Stimulated activated CD8-positive, alpha-beta memory T cell treated with anti-CD3 and anti-CD28 coated beads, Interleukin-12 subunit alpha, Interleukin-12 subunit beta, amount 100 ng/mL, for 4 hours (primary cell): ENCODE measurements around the gene MTHFS.
"Not testable (repeated sequence)": the region's sequence is repeated elsewhere in the genome, so short reads cannot be mapped to it uniquely, and the experiment has no call there.

Source experiments
- DNase-seq: peaks from one replicate; pipeline ENCODE4 v3.0.0-alpha.2; 2020; ENCODE audit warnings: low read depth

Gene MTHFS

DNA sequence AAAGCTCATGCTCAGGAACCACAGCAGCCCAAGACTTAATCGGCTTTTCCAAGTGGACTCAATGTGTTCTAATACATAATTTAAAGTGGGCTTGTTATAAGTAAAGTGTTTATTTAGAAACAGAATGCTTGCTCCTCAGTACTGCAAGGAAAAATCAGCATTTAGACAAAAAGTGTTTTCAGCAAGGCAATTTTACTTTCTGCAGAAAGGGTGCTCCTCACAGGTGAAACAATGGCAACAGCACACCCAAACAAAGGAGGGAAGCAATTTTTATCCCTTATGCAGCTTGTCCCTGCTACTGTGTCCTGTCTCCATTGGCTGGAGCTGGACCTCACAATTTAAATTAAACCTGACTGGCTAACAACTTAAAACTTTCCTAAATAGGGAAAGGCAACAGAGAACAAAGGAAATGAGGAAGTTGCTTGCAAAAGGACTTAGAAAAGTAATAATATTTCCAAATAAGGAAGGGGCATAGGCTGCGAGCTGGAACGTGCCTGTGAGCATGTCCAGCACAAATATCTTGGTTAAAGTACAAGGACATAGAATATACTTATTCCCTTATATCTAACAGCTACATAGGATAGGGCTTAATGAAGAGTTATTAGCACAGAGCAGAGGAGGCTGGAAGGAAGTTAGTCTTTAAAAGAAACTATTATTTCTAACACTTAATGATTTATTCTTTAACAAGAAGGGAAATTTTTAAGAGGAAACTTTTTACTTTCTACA is 19.1 kb upstream of the MTHFS start:
- not testable (repeated sequence) for DNase-seq

DNA sequence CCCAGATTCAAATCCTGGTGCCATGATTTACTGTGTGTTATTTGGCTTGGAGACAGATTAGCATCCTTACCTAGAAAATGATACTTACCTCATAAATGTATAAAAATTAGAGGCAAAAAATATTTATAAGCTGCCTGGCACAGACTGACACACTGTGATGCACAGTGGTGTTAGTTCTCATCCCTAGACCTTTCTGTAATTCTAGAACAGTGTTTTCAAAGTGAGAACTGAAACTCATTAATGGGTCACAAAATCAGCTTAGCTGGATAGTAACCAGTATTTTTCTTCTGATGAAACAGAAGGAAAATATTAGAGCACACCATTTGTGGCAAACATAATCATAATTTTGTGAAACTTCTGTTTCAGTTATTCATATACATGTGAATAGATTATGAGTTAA is 17.9 kb upstream of the MTHFS start:
- no peak for DNase-seq

DNA sequence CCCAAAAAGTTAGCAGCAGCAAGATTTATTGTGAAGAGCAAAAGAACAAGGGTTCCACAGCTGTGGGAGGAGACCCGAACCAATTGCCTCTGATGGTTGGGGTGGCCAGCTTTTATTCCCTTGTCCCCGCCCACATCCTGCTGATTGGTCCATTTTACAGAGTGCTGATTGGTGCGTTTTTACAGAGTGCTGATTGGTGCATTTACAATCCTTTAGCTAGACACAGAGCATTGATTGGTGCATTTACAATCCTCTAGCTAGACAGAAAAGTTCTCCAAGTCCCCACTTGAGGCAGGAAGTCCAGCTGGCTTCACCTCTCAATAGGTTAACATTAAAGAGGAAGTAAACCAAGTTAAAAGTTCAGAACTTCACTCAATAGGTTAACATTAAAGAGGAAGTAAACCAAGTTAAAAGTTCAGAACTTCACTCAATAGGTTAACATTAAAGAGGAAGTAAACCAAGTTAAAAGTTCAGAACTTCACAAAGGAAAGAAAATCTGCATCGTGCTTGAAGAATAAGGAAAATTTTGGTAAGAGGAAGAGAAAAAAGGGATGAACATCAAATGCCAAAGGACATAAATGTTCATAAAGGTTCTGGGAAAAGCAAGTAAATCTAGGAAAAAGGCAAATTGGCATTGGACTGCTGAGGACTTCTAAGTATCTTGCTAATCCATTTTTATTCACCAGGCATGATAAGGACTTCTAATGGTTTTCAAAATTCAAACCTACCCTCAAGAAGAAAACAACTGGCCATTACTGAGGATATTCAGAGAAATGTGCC is 12.9 kb upstream of the MTHFS start:
- DNase-seq: not testable (repeated sequence)

DNA sequence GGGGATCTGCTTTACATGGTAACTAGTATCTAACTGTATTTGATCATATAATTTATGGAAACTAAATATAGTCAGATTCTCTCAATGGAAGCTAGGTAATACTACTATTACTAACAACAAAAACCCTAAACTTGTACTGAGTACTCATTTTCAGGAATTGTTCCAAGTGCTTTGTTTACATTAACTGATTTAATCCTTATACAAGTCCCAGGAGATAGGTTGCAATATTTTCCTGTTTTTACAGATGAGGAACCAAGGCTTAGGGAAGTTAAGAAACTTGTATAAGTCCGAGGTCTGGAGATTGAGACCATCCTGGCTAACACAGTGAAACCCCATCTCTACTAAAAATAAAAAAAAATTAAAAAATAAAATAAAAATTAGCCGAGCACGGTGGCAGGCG is 7.5 kb upstream of the MTHFS start:
- no peak for DNase-seq

DNA sequence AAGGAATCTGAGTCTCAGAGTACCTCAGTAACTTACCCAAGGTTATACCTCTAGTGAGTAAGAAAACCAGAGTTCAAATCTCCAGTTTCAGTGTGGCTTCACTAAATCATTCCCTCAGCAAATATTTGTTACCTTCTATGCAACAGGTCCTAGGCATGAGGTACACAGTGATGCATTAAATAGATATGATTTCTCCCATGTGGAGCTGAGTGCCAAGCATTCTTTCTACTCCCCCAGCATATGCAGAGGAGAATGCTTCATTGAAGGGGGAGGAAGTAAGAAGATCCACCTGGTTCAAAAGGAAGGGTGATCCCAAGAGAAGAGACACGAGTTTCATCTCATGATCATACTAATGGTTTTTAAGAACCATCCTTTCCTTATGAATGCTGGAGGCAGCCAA is 6.8 kb upstream of the MTHFS start:
- no peak for DNase-seq

DNA sequence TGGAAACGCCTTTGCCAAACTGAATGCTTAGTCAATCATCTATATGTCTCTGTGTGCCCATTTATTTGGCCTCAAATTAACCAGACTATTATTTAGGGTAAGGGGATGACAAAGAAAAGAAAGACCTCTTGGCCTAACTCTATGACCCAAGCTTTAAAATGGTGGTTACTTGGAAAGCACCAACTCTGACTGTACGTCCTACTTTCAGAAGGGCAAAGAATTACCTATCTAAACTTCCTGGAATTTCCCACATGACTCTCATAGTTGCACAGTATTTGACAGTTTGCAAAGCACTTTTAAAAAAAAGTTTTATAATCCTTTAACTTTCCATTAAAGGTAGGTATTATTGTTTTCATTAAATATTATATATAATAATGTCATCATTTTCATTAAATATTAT is 6.3 kb upstream of the MTHFS start:
- no peak for DNase-seq

DNA sequence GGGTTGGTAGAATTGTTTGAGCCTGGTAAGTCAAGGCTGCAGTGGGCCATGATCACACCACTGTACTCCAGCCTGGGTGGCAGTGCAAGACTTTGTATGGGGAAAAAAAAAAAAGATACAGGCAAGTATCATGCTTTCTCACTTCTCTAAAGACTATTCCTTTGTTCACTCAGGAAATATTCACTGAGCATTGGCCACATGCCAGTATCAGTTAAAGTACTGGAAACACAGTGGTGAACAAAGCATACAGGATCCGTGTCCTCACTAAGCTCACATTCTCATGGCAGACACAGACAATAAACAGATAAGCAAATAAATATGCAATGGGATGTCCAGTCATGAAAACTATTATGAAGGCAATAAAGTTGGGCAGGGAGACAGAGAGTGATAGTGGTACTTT is 5.1 kb upstream of the MTHFS start:
- DNase-seq: no peak

DNA sequence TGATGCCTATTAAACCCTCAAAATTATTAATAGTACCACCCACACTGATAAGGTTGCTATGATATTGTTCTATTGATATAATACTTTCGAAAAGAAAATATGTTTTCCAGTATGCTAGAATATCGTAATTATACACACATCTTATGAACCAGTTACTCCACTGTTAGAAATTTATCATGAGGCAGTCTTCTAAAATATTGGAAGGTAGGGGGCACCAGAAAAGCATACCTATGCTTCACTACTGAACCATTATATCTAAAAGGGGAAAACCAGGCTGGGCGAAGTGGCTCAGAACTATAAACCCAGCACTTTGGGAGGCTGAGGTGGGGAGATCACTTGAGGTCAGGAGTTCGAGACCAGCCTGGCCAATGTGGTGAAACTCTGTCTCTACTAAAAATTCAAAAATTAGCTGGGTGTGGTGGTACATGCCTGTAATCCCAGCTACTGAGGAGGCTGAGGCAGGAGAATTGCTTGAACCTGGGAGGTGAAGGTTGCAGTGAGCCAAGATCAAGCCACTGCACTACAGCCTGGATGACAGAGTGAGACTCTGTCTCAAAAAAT is 4.1 kb upstream of the MTHFS start:
- DNase-seq: not testable (repeated sequence)

DNA sequence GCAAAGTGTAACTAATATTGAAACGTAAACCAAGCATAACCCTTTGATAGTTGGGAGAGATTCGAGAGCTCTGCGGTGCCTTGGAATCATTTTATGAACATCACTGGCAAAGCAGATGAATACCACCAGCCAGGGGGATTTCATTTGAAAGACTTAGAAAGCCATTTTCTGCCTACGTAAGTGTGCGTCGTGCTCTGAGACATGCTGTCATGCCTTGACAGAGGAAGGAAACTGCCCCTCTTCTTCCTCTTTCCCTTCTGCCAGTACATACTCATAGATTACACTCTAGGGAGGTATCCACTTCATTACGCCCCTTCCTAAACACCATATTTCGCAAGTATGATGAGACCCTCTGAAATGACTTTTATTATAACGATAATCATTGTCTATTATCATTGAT is 3.3 kb upstream of the MTHFS start:
- DNase-seq: no peak

DNA sequence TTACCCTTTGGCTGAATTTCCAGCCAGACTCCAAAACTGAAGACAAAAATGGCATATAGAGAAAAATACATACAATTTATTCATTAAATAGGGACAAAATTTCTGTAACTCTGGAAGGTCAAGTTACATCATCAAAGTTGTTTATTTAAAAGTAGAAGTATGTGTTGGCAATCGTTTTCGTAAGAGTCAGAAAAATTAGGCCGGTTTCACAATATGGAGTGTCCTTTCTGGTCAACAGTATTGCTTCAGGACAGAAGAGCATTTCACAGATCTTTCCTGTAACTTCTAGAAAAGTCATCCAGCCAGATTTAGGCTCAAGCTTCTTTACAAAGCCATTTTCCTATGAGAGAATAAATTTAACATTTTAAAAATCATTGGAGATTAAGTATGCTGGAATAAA is 2.0 kb upstream of the MTHFS start:
- not testable (repeated sequence) for DNase-seq

DNA sequence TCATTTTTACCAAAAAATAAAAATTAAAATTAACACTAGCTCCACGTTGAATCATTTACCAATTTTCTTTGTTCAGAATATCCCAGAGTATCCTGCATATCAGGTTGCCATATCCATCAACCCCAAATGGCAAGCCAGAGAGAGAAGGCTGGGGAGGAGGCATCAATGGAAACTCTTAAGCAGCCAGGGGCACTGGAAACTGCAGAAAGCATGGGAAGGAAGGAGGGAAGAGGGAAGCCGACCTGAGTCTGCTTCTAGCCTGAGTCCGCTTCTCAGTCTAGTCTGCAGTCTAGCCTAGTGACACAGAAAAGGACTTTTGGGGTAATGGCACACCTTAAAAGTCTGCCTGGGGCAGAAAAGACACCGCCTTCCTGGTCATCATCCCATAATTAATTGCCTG is 1.6 kb upstream of the MTHFS start:
- no peak for DNase-seq

DNA sequence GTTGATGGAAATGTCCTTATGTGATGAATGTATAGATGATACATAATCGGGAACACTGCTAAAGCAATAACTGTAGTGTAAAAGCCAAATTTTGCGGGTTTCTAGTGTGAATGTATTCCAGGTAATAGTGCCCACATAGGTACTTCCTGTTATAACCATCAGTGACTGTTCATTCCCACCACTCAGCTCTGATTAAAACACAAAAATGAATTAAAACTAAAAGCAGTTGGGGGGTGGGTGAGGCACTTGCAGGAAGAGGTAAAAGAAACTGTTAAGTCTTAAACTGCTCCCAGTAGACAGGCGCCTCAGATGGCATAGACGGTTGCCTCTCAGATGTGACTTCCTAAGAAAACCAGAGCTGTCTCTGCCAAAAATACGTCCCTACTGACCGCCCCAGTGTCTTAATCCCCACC is 893 bp upstream of the MTHFS start:
- DNase-seq: no peak

DNA sequence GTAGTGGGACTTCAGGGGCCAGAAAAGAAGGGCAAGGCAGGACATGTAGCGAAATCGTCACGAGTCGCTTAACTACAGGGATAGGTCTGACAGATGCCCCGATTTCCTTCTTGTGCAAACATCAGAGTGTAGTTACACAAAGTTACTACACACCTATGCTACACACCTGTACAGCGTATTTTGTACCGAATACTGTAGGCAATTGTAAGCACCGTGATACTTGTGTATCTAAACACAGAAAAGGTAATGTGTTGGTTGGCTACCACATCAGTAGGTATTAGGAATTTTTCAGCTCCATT is 515 bp upstream of the MTHFS start:
- DNase-seq: no peak

DNA sequence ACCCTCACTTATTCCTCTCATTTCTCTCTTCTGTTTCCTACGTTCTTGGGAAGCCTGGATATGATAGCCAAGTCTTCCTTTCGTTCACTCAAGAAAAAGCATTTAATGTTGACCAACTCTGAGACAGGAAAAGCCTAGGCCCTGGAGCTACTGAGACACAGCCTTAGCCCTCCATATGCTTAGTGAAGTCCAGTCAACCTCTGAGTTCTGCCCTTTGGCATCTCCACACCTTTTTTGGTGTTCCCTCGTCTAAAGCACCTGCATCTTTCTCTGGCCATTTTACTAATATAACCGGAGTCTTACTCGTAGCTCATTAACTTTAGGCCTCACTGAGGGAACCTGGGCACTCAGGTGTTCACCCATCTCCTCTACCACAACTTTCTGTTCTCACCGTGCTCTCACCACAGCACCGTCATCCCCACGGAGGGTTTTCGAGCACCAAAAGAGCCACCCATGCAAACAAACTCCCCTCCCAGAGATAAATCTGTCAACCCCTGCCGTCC is 632 bp downstream of the MTHFS start:
- DNase-seq: no peak

DNA sequence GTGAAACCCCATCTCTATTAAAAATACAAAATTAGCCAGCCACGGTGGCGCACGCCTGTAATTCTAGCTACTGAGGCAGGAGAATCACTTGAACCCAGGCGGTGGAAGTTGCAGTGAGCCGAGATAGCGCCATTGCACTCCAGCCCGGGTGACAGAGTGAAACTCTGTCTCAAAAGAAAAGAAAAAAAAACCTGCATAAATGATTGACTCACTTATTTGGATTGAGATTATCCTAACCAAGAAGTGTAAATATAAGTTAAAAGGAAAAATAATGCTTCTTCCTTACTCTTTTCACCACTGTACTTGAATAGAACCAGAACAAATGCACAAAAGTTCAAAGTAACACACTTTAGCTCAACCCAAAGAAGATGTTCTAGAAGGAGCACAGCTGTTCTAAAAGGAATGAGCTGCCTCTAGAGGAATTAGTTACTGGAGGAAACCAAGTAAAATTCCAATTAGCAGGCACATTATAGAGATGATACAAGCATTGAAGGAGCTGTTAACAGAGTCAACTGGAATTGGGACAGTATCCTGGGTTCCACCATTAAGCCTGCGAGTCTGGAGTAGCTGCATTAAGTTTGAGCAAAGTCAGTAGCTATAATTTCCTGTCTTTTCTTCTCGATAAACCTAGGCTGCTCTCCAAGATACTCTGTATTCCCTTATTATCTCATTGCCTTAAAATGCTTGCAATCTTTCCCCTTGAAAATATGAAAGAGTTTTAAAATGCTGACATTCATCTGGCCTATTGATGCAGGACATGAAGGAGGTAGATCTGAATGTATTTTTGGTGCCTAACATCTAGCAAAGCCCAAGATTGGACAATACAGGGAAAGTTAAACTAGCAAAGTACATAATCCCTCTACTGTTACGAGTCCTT is 9.5 kb downstream of the MTHFS start:
- no peak for DNase-seq

DNA sequence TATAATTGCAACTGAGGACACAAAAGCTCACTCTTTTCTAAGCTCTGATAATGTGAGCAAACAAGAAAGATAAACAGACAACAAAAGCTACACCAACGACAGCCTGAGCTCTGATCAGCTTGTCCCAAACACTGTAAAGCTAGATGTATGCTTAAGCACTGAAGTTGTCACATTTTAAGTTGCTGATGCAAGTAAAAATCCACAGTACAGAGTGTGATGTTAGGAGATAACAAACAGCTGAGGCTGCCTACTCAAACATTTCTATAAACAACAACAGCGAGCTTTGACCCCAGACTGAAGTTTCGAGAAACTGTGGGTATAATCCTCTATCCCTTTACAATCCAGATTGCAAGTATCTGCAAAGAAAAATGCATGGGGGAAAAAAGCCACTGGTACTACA is 10.7 kb downstream of the MTHFS start:
- DNase-seq: no peak

DNA sequence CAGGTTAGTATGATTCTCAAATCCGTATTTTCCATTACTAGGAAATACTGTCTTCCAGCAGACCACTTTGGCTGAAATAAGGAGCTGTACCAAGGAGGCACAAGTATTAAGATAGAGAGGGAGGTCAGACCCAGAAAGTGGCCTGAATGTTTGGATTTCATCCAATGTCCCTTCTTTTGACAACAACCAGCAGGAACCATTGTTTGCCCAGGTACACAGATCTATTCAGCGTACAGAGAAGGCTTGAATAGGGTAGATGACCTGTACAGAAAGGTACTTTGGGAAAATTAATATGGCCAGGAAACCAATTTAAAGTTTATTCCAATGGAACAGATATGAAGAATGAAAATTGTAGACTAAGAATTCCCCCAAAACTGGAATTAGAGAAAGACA is 12.6 kb downstream of the MTHFS start:
- DNase-seq: no peak

DNA sequence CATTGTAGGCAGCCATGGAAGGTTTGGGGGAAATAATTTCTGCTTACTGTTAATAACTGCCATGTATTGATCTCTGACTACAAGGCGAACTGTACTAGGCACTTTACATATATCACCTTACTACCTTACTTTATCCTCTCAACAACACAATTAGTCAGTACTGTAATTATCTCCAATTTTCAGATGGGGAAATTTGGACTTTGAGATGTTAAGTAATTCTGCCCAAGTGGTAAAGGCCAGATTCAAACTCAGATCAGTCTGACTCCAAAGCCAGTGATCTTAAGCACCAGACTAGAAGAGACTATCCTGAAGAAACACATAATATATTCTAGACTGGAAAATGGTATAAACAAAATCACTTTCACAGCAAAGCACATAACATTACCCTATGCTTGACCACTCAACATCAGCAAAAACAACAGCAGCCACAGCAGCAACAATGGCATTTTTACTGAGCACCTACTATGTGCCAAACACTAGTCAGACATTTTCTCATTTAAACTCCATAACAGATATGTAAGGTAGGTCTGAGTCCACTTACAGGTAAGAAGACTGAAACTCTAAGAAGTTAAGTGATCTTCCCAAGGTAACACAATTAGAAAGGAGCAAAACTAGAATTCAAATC is 13.1 kb downstream of the MTHFS start:
- DNase-seq: no peak

DNA sequence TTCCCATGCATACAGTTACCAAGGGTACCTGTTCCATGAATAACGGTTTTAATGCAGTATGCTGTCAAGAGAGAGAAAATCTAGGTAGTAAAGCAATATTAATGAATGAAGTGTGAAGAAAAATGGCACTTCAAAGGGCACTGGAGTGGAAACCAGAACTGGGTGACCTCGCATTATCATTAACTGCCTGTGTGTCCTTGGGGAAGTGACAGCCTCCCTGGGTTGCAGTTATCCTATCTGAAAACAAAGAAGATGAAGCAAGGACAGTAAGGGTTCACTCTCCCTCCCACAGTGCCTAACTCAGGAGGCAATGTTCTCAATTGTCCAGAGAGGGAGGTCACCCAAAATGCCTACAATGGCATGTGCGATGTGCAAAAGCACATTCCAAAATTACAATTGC is 15.1 kb downstream of the MTHFS start:
- DNase-seq: no peak

DNA sequence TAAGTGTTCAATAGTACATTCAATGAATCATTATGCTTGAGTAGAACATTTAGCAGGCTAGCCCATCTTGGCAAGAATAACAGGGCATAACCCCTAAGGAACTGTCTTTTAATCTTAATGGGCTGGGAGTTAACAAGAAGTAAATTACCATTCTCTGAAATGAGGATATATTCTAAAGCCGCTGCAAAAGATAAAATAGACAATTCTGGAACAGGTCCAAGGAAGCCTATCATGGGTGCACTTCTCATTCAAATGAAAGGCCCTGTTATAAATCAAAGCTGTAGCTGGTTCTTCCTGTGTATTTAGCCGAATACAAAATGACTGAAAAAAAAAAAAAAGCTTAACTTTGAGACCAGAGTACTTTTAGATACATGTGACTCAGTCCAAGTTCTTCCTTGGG is 15.6 kb downstream of the MTHFS start:
- DNase-seq: no peak

DNA sequence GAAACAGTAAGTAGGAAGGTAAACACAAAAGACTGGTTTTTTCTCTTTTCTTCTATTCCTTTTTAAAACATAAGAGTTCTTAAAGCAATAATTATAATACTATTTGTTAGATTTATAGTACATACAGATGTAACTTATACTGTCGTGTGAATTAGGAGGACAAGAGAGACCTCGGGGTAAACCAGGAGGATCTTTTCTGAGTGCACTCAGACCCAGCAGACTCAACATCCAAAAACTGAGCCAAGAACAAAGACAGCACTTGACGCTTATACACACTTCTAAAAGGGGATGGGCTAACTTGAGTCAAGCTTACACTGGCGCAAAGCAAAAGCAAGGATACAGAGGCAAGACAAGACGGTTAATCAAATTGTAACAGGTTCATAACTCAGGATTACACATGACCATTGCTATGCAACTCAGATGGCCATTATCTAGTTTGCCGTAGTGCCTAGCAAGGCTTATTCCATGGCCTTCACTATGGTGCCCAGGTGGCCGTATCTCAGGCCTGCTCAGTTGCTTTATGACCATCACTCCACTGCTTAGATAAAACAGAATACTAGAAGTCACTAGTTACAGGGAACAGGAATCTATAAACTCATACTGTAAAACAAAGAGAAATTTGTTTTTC is 18.6 kb downstream of the MTHFS start:
- DNase-seq: no peak

DNA sequence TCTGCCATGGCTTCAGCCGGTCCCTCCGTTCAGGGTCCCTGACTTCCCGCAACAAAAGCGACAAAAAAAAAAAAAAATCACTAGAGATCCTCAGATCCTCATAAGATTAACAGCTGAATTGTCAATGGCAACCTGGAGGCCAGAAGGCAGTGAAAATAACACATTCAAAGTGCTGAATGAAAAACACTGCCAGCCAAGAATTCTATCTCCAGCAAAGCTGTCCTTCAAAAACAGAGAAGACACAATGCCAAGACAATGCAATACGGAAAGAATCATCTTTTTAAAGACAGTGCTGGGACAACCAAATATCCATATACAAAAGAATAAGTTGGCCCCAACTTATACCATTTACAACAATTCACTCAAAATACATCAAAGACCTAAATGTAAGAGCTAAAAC is 21.6 kb downstream of the MTHFS start:
- DNase-seq: no peak
